Thyroid gland (tissue), 4 donors: ENCODE data around the gene NCBP1.

Experiments used
- CTCF ChIP-seq, 6 experiments: fragments of 200-600 bp in 3 of 6; fragments of 450-650 bp in 3 of 6; sonication (generic) in 3 of 6; IDR thresholded peaks; one replicate each; pipeline ENCODE4 v1.5.1; 2016 to 2019; ENCODE audit warnings: antibody characterized with exemption in 6 of 6, mild to moderate bottlenecking in 2 of 6, inconsistent platforms in 1 of 6, moderate library complexity in 1 of 6
- POLR2A ChIP-seq, 2 donors: fragments of 450-650 bp; IDR thresholded peaks; one replicate each; pipeline ENCODE4 v1.6.1; 2017; ENCODE audit warnings: antibody characterized with exemption in 2 of 2, mild to moderate bottlenecking in 2 of 2, moderate library complexity in 1 of 2

GRCh38 chr9:97632985-97633858 lies at the start of gene NCBP1, which contains the start of gene TSTD2:
- TF ChIP-seq CTCF (IDR thresholded peaks at IDR 0.05) (peak in 1 of 6 experiments; percentile 8), POLR2A (IDR thresholded peaks at IDR 0.05) (peak; percentile 15 to 88)
